Osteocyte (in vitro differentiated cells): ENCODE results near the gene ACOX2. TPM values are rescaled to one million over a fixed set of nuclear protein-coding genes. Genes with fewer than 3 reads are reported as not detected.

Experiments
- DNase-seq: peaks from one replicate; pipeline ENCODE4 v3.0.0; 2021; ENCODE audit warnings: mixed read lengths; ENCODE audit not compliant: unreplicated experiment; ENCODE audit errors: extremely low spot score
- H3K27ac Mint-ChIP-seq: one replicate; pipeline ENCODE4 v1.8.0; 2021; ENCODE audit warnings: mild to moderate bottlenecking, mixed read lengths; ENCODE audit not compliant: unreplicated experiment
- H3K27me3 Mint-ChIP-seq: one replicate; pipeline ENCODE4 v1.8.0; 2021; ENCODE audit warnings: mixed read lengths; ENCODE audit not compliant: unreplicated experiment
- H3K36me3 Mint-ChIP-seq: one replicate; pipeline ENCODE4 v1.8.0; 2021; ENCODE audit warnings: mixed read lengths; ENCODE audit not compliant: unreplicated experiment
- H3K4me1 Mint-ChIP-seq: one replicate; pipeline ENCODE4 v1.8.0; 2021; ENCODE audit warnings: mixed read lengths; ENCODE audit not compliant: unreplicated experiment
- H3K4me3 Mint-ChIP-seq: one replicate; pipeline ENCODE4 v1.8.0; 2021; ENCODE audit warnings: mild to moderate bottlenecking, moderate library complexity, mixed read lengths; ENCODE audit not compliant: unreplicated experiment
- H3K9me3 Mint-ChIP-seq: one replicate; pipeline ENCODE4 v1.8.0; 2021; ENCODE audit warnings: mixed read lengths; ENCODE audit not compliant: unreplicated experiment
- CTCF ChIP-seq: fragments of 200-600 bp; sonication (generic); IDR thresholded peaks from 2 replicates; pipeline ENCODE4 v1.5.0; 2021; ENCODE audit warnings: antibody characterized with exemption, mild to moderate bottlenecking, moderate library complexity
- total RNA-seq: library from RNA; stranded (reverse); gene quantifications from 2 replicates; pipeline ENCODE4 v1.2.1, GENCODE V29; 2021

The ACOX2 gene
- total RNA-seq, 1 donor from 2014 or later = 0.51 TPM

GRCh38 chr3:58464866-58465265, 72.1 kb downstream of the ACOX2 start:
- peaks cover 28% of the 10 kb centered on the region for H3K4me1 Mint-ChIP-seq

GRCh38 chr3:58463942-58464271, 73.1 kb downstream of the ACOX2 start:
- DNase-seq = no peak
- no peaks in the 10 kb centered on the region for H3K36me3 Mint-ChIP-seq
- H3K4me3 Mint-ChIP-seq = no peak overlapping the region
- TF ChIP-seq CTCF = peak; percentile 2
- no peak overlapping the region for H3K27ac Mint-ChIP-seq
- no peaks in the 10 kb centered on the region for H3K27me3 Mint-ChIP-seq
- H3K9me3 Mint-ChIP-seq = no peaks in the 10 kb centered on the region
- peaks cover 21% of the 10 kb centered on the region for H3K4me1 Mint-ChIP-seq

More at GRCh38 chr3:58464866-58465265, 72.1 kb downstream of the ACOX2 start:
- DNase-seq = no peak
- no peaks in the 10 kb centered on the region for H3K9me3 Mint-ChIP-seq
- H3K27ac Mint-ChIP-seq = no peak overlapping the region
- no peak overlapping the region for H3K4me3 Mint-ChIP-seq
- H3K27me3 Mint-ChIP-seq = no peaks in the 10 kb centered on the region
- H3K36me3 Mint-ChIP-seq = no peaks in the 10 kb centered on the region
- no peak for TF ChIP-seq CTCF

GRCh38 chr3:58463181-58463941, 73.6 kb downstream of the ACOX2 start:
- no peak for DNase-seq
- Mint-ChIP-seq H3K4me1 (peaks cover 21% of the 10 kb centered on the region), H3K27me3 (no peaks in the 10 kb centered on the region), H3K9me3 (no peaks in the 10 kb centered on the region), H3K27ac (no peak overlapping the region), H3K36me3 (no peaks in the 10 kb centered on the region), H3K4me3 (no peak overlapping the region)
- peak; percentile 76 for TF ChIP-seq CTCF

GRCh38 chr3:58462829-58463180, 74.2 kb downstream of the ACOX2 start:
- H3K36me3 Mint-ChIP-seq = no peaks in the 10 kb centered on the region
- no peaks in the 10 kb centered on the region for H3K9me3 Mint-ChIP-seq
- no peak for TF ChIP-seq CTCF
- H3K27ac Mint-ChIP-seq = no peak overlapping the region
- no peak overlapping the region for H3K4me3 Mint-ChIP-seq
- no peak for DNase-seq
- no peaks in the 10 kb centered on the region for H3K27me3 Mint-ChIP-seq
- H3K4me1 Mint-ChIP-seq = peaks cover 21% of the 10 kb centered on the region

- TF ChIP-seq CTCF = no peak
- Mint-ChIP-seq H3K36me3 (peaks cover 14% of the 10 kb centered on the region), H3K27me3 (no peaks in the 10 kb centered on the region), H3K4me1 (peaks cover 15% of the 10 kb centered on the region), H3K9me3 (peaks cover 20% of the 10 kb centered on the region), H3K27ac (no peak overlapping the region), H3K4me3 (no peak overlapping the region)
- DNase-seq = no peak
Observed at GRCh38 chr3:58459160-58459559, 77.8 kb downstream of the ACOX2 start.

Other genes with a start within 250 kb of the ACOX2 start
- 14.2 and 17.9 TPM in 2 replicates for gene RPP14, start 230.9 kb downstream of the ACOX2 start, total RNA-seq
- gene HTD2, start 230.7 kb downstream of the ACOX2 start, total RNA-seq = 3.2 and 7.7 TPM in 2 replicates
- gene PXK, start 204.3 kb downstream of the ACOX2 start, total RNA-seq = 37.0 and 39.1 TPM in 2 replicates
- 85.5 and 89.0 TPM in 2 replicates for gene PDHB, start 103.4 kb downstream of the ACOX2 start, total RNA-seq
- gene KCTD6, start 45.1 kb downstream of the ACOX2 start, total RNA-seq = 13.6 and 14.4 TPM in 2 replicates
- not detected in 2 replicates for gene FAM107A, start 40.2 kb upstream of the ACOX2 start, total RNA-seq
- gene FAM3D, start 129.6 kb upstream of the ACOX2 start, total RNA-seq = not detected in 2 replicates